Measurements from ENCODE around the gene IFNB1.

Gene IFNB1

DNA sequence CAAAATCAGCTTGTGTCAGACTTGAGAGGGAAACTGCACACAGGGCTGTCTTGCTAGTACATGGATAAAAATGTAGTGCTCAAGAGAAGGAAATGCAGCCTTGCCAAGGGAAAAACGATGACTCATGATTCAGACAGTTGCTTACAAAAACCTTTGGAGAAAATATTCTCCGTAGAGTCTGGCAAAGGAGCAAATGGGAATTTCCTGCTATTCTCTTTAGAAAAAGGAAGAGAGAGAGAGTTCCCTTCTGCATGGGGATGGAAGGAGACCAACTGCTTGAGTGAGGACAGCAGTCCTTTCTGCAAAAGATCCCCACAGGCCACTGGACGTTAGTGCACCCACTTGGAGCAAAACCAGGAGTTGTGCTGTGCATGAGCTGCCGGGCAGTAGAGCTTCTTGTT lies 7.6 kb downstream of the IFNB1 start:
- no peak overlapping the region for H3K27ac Mint-ChIP-seq
- no peak for DNase-seq

GRCh38 chr9:21060919-21061561 lies 16.7 kb downstream of the IFNB1 start:
- no peak overlapping the region for H3K27ac Mint-ChIP-seq
- DNase-seq = no peak
- no peaks in the 10 kb centered on the region for H3K36me3 Mint-ChIP-seq (ENCODE audit: low read depth)
- H3K4me3 Mint-ChIP-seq = no peak overlapping the region
- no peaks in the 10 kb centered on the region for H3K9me3 Mint-ChIP-seq
- H3K4me1 Mint-ChIP-seq = no peaks in the 10 kb centered on the region
- peaks cover 13% of the 10 kb centered on the region for H3K27me3 Mint-ChIP-seq (ENCODE audit: low read depth, poor library complexity)
- TF ChIP-seq CTCF (IDR thresholded peaks at IDR 0.05) = no peak

More for the DNA sequence above, 7.6 kb downstream of the IFNB1 start:
- Mint-ChIP-seq H3K9me3 (peaks cover 3% of the 10 kb centered on the region), H3K36me3 (ENCODE audit: low read depth) (no peaks in the 10 kb centered on the region), H3K4me3 (no peak overlapping the region), H3K27me3 (ENCODE audit: low read depth, poor library complexity) (peaks cover 6% of the 10 kb centered on the region), H3K4me1 (no peaks in the 10 kb centered on the region)
- TF ChIP-seq CTCF (IDR thresholded peaks at IDR 0.05) = peak; percentile 5

DNA sequence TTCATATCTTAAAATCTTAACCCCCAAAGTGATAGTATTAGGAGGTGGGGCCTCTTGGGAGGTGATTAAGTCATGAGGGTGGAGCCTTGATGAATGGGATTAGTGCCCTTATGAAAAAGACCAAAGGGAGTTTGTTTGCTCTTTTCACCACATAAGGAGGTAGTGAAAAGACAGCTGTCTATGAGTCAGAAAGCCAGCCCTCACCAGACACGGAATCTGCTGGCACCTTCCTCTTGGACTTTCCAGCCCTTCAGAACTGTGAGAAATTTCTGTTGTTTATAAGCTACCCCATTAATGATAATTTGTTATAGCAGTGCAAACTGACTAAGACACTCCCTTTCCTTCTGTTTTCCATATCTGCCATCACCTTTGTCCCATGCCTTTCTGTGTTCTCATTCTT lies 20.8 kb downstream of the IFNB1 start:
- H3K4me3 Mint-ChIP-seq = no peak overlapping the region
- no peak overlapping the region for H3K27ac Mint-ChIP-seq
- no peaks in the 10 kb centered on the region for H3K36me3 Mint-ChIP-seq (ENCODE audit: low read depth)
- H3K4me1 Mint-ChIP-seq = no peaks in the 10 kb centered on the region
- H3K9me3 Mint-ChIP-seq = no peaks in the 10 kb centered on the region
- no peak for DNase-seq
- no peak for TF ChIP-seq CTCF (IDR thresholded peaks at IDR 0.05)
- H3K27me3 Mint-ChIP-seq (ENCODE audit: low read depth, poor library complexity) = peaks cover 6% of the 10 kb centered on the region

- Mint-ChIP-seq H3K4me3 (no peak overlapping the region), H3K4me1 (no peaks in the 10 kb centered on the region), H3K9me3 (no peaks in the 10 kb centered on the region), H3K27me3 (ENCODE audit: low read depth, poor library complexity) (peaks cover 2% of the 10 kb centered on the region), H3K27ac (peak overlapping the region; percentile 75), H3K36me3 (ENCODE audit: low read depth) (no peaks in the 10 kb centered on the region)
- TF ChIP-seq CTCF (IDR thresholded peaks at IDR 0.05) = no peak
- no peak for DNase-seq
These were observed 23.9 kb downstream of the IFNB1 start for GRCh38 chr9:21053851-21054250.

DNA sequence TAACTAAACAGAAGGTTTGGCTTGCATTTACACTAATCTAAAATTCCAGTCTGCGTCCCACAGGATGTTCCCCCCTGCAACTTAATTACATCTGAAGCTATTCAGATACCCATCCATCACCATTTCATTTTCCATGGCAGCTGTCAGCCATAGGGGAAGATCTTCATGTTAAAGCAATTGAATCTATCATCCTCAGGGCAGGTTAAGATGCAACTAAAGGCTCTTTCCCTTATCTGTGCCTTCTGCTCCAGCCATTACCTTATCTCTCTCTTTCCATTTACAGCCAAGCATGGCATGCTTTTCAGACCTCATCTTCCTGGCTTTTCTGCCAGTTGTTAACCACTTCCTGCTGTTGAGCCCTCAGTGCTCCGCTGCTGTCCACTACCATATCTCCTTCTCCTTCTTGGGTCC lies 30.5 kb downstream of the IFNB1 start:
- Mint-ChIP-seq H3K4me1 (no peaks in the 10 kb centered on the region), H3K27me3 (ENCODE audit: low read depth, poor library complexity) (peaks cover 5% of the 10 kb centered on the region), H3K36me3 (ENCODE audit: low read depth) (no peaks in the 10 kb centered on the region), H3K4me3 (no peak overlapping the region), H3K9me3 (no peaks in the 10 kb centered on the region), H3K27ac (no peak overlapping the region)
- no peak for TF ChIP-seq CTCF (IDR thresholded peaks at IDR 0.05)
- DNase-seq = no peak

- no peaks in the 10 kb centered on the region for H3K36me3 Mint-ChIP-seq (ENCODE audit: low read depth)
- no peaks in the 10 kb centered on the region for H3K9me3 Mint-ChIP-seq
- H3K27me3 Mint-ChIP-seq (ENCODE audit: low read depth, poor library complexity) = peaks cover 5% of the 10 kb centered on the region
- H3K4me3 Mint-ChIP-seq = no peak overlapping the region
- no peak overlapping the region for H3K27ac Mint-ChIP-seq
- no peak for TF ChIP-seq CTCF (IDR thresholded peaks at IDR 0.05)
- no peak for DNase-seq
- no peaks in the 10 kb centered on the region for H3K4me1 Mint-ChIP-seq
These were observed 33.9 kb downstream of the IFNB1 start for GRCh38 chr9:21043841-21044240.
